Stimulated activated CD8-positive, alpha-beta memory T cell treated with anti-CD3 and anti-CD28 coated beads, Interleukin-15, amount 100 ng/mL, for 48 hours (primary cell): ENCODE data around the gene TBC1D7.
A peak's percentile ranks its signal among the peaks of the same experiment; 100 is the strongest.

Source experiments
- DNase-seq, 2 donors: peaks; one replicate each; pipeline ENCODE4 v3.0.0-alpha.2; 2020; ENCODE audit warnings: low read depth in 2 of 2

TBC1D7 gene

GRCh38 chr6:13328076-13328874, at the start of gene TBC1D7:
TBC1D7 (minus strand) TSS chr6:13328537; CDS start chr6:13326898, 1,639 bp downstream.
- peak; percentile 89 to 93 for DNase-seq

- no peak for DNase-seq
Observed at GRCh38 chr6:13377054-13377758, 48.9 kb upstream of the TBC1D7 start.

GRCh38 chr6:13375360-13375878, 47.1 kb upstream of the TBC1D7 start:
- DNase-seq: peak; percentile 30 to 49

GRCh38 chr6:13373919-13374318, 45.6 kb upstream of the TBC1D7 start:
- no peak for DNase-seq

- no peak for DNase-seq
Observed at GRCh38 chr6:13373488-13373886, 45.1 kb upstream of the TBC1D7 start.

GRCh38 chr6:13372688-13373487, 44.6 kb upstream of the TBC1D7 start:
- DNase-seq: no peak

- no peak for DNase-seq
Observed at GRCh38 chr6:13372076-13372475, 43.7 kb upstream of the TBC1D7 start.

- DNase-seq: no peak
Observed at GRCh38 chr6:13371421-13372072, 43.2 kb upstream of the TBC1D7 start.

GRCh38 chr6:13370623-13371022, 42.3 kb upstream of the TBC1D7 start:
- DNase-seq: no peak

- DNase-seq: no peak
Observed at GRCh38 chr6:13369591-13369990, 41.3 kb upstream of the TBC1D7 start.

GRCh38 chr6:13368731-13369115, 40.4 kb upstream of the TBC1D7 start:
- no peak for DNase-seq

- DNase-seq: no peak
Observed at GRCh38 chr6:13368079-13368730, 39.9 kb upstream of the TBC1D7 start.

- no peak for DNase-seq
Observed at GRCh38 chr6:13367396-13367795, 39.1 kb upstream of the TBC1D7 start.

GRCh38 chr6:13365320-13365719, 37.0 kb upstream of the TBC1D7 start:
- DNase-seq: no peak

- DNase-seq: no peak
Observed at GRCh38 chr6:13364842-13365241, 36.5 kb upstream of the TBC1D7 start.

GRCh38 chr6:13362412-13362811, 34.1 kb upstream of the TBC1D7 start:
- DNase-seq: no peak

- no peak for DNase-seq
Observed at GRCh38 chr6:13360671-13361540, 32.6 kb upstream of the TBC1D7 start.

- no peak for DNase-seq
Observed at GRCh38 chr6:13359287-13359686, 30.9 kb upstream of the TBC1D7 start.

GRCh38 chr6:13358511-13358910, 30.2 kb upstream of the TBC1D7 start:
- DNase-seq: no peak

GRCh38 chr6:13357551-13358075, 29.3 kb upstream of the TBC1D7 start:
- DNase-seq: no peak
